H1 (cell line): Measurements from ENCODE around the gene SMIM17. TPM values are rescaled to one million over a fixed set of nuclear protein-coding genes. Genes with fewer than 3 reads are reported as not detected.

Experiments
- CHD2 ChIP-seq: IDR thresholded peaks from 2 replicates; pipeline ENCODE4 v1.6.1; 2012; ENCODE audit warnings: low read length, improper control_type of control experiment
- CHD7 ChIP-seq: fragments of 300-600 bp; sonication (generic); IDR thresholded peaks from 2 replicates; pipeline ENCODE4 v1.7.1; 2012; ENCODE audit warnings: low read length, moderate library complexity, mild to moderate bottlenecking, inconsistent platforms; ENCODE audit not compliant: insufficient replicate concordance
- EGR1 ChIP-seq: IDR thresholded peaks from 2 replicates; pipeline ENCODE4 v1.6.1; 2011; ENCODE audit warnings: low read depth, low read length, borderline replicate concordance
- POU5F1 ChIP-seq: IDR thresholded peaks from 2 replicates; pipeline ENCODE4 v1.6.1; 2011; ENCODE audit warnings: low read depth, mild to moderate bottlenecking, low read length, moderate library complexity
- RBBP5 ChIP-seq: IDR thresholded peaks from 2 replicates; pipeline ENCODE4 v1.7.1; 2012; ENCODE audit warnings: low read depth, mild to moderate bottlenecking, inconsistent platforms, low read length, moderate library complexity, borderline replicate concordance
- RNF2 ChIP-seq: fragments of 200-900, 300-1000 bp; sonication (generic); IDR thresholded peaks from 2 replicates; pipeline ENCODE4 v1.7.1; 2016; ENCODE audit warnings: borderline replicate concordance, low read depth, mild to moderate bottlenecking, antibody characterized with exemption, low read length; ENCODE audit not compliant: poor library complexity, severe bottlenecking; ENCODE audit errors: missing control alignments
- SIN3A ChIP-seq, 2 experiments: IDR thresholded peaks in 1 of 2; conservative IDR thresholded peaks in 1 of 2; 2 replicates each; pipeline ENCODE4 v1.6.1; 2011 to 2012; ENCODE audit warnings: low read length in 2 of 2, improper control_type of control experiment in 1 of 2, low read depth in 1 of 2, mild to moderate bottlenecking in 1 of 2
- SIRT6 ChIP-seq: IDR thresholded peaks from one replicate; pipeline ENCODE4 v1.7.1; 2012; ENCODE audit warnings: low read length, inconsistent platforms
- TCF12 ChIP-seq: IDR thresholded peaks from 2 replicates; pipeline ENCODE4 v1.6.1; 2011; ENCODE audit warnings: low read depth, mild to moderate bottlenecking, low read length
- polyA plus RNA-seq, 7 experiments: library from polyadenylated mRNA; depleted of rRNA in 3 of 7; stranded (reverse) in 5 of 7; unstranded in 2 of 7; fragments of >200 nt in 5 of 7; fragments of 200-250 nt in 2 of 7; gene quantifications; 1 replicate in 5 of 7; 2 replicates in 1 of 7; 4 replicates in 1 of 7; pipeline versions ENCODE4 v1.2.1 to v1.2.3, GENCODE V29; 2011 to 2013; ENCODE audit warnings: missing spikeins in 2 of 7, mixed read lengths in 2 of 7
- total RNA-seq: library from RNA; stranded (reverse); fragmentation: NEBNext Ultra II Directional; extraction: Animal tissue kit (Norgen Biotek cat#: 25700); gene quantifications from 2 replicates; pipeline ENCODE4 v1.2.1, GENCODE V29; 2021

The SMIM17 gene
- total and polyA plus RNA-seq, 2 of the 8 experiments (the other 6 are each of a cell fraction or from before 2014, with no cell fraction given): 0.06 TPM; not detected in 1

DNA sequence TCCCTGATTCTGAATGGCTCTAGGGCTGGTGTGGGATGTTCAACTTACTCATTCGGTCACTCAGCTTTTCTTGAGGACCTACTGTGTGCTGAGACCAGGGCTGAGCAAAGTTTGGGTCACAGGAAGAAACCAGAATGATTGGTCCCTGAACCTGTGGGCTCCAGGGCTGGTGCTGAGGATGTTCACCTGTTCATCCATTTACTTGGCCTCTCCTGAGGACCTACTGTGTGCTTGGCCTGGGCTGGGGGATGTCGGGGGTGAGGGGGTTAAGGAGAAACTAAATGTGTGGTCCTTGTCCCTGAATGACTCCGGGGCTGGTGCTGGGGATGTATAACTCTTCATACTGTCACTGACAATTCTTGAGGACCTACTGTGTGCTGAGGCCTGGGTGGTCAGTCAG lies 18.3 kb downstream of the SMIM17 start (continued):
- TF ChIP-seq CHD7: no peak
- TF ChIP-seq EGR1: no peak
- no peak for TF ChIP-seq SIN3A (conservative IDR thresholded peaks at IDR 0.05 in 1 of 2, IDR thresholded peaks at IDR 0.05 in 1 of 2; ENCODE audit: low read depth in 1 of 2, low read length in 2 of 2)
- TF ChIP-seq RBBP5: no peak
- no peak for TF ChIP-seq RNF2
- TF ChIP-seq TCF12: no peak
- TF ChIP-seq POU5F1: no peak
- TF ChIP-seq CHD2: no peak
- no peak for TF ChIP-seq SIRT6
